Ascending aorta (tissue), 2 donors: ENCODE measurements around the gene SIVA1. TPM values are rescaled to one million over a fixed set of nuclear protein-coding genes. Genes with fewer than 3 reads are reported as not detected.
A peak's percentile ranks its signal among the peaks of the same experiment; 100 is the strongest.
"Not testable (repeated sequence)": the region's sequence is repeated elsewhere in the genome, so short reads cannot be mapped to it uniquely, and the experiment has no call there.

ENCODE experiments used
- DNase-seq, 2 donors: peaks; one replicate each; pipeline ENCODE4 v3.0.0-alpha.2; 2019; ENCODE audit warnings: low spot score in 2 of 2
- H3K27ac ChIP-seq, 2 donors: fragments of 200-600 bp; sonication (generic); one replicate each; pipeline ENCODE4 v1.5.1; 2016 to 2017; ENCODE audit warnings: mild to moderate bottlenecking in 1 of 2
- H3K27me3 ChIP-seq: fragments of 200-600 bp; sonication (generic); one replicate; pipeline ENCODE4 v1.5.1; 2017
- H3K36me3 ChIP-seq, 2 donors: fragments of 200-600 bp; sonication (generic); one replicate each; pipeline ENCODE4 v1.5.1; 2016
- H3K4me1 ChIP-seq, 2 donors: fragments of 200-600 bp; sonication (generic); one replicate each; pipeline ENCODE4 v1.5.1; 2016 to 2017; ENCODE audit warnings: mild to moderate bottlenecking in 1 of 2
- H3K4me3 ChIP-seq, 2 donors: fragments of 200-600 bp; sonication (generic); one replicate each; pipeline ENCODE4 v1.5.1; 2016 to 2017; ENCODE audit warnings: mild to moderate bottlenecking in 1 of 2
- H3K9me3 ChIP-seq, 2 donors: fragments of 200-600 bp; sonication (generic); one replicate each; pipeline ENCODE4 v1.5.1; 2016
- intact Hi-C: fragments of 100-400 bp; cut with DNase I; formaldehyde crosslinking; loops from one replicate; pipeline ENCODE4 v1.15.1; 2023
- total RNA-seq: library from RNA; depleted of rRNA; stranded (reverse); fragments of >200 nt; gene quantifications from one replicate; pipeline ENCODE4 v1.1.0, GENCODE V29; 2016
- TF ChIP-seq, protein P1 (sequence below), 3 experiments: fragments of 200-600 bp in 2 of 3; fragments of 450-650 bp in 1 of 3; sonication (generic) in 2 of 3; IDR thresholded peaks; one replicate each; pipeline ENCODE4 v1.5.1; 2016 to 2019; ENCODE audit warnings: antibody characterized with exemption in 3 of 3, mild to moderate bottlenecking in 1 of 3, moderate library complexity in 1 of 3

SIVA1 gene
- total RNA-seq, 1 donor from 2014 or later, result 410 TPM

DNA sequence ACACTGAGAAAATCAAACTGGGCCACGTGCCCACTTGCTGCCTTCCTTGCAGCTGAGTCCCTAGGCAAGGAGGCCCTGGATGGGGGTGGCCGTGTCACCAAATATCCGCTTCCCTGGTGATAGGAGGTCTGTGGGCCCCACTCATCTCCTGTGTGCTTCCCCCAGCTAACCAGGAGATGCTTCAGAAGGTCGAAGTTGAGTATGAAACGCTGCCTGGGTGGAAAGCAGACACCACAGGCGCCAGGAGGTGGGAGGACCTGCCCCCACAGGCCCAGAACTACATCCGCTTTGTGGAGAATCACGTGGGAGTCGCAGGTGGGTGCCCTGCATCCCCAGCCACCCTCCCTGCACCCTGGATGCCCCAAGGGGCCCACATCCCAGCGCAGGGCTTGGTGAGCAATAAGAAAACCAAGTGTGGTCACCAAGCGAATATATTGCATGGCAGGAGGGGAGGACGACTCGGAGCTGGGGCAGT lies 6.8 kb upstream of the SIVA1 start:
- H3K36me3 ChIP-seq, result peaks cover 38 to 41% of the 10 kb centered on the region in 2 donors
- TF ChIP-seq, protein P1, sequence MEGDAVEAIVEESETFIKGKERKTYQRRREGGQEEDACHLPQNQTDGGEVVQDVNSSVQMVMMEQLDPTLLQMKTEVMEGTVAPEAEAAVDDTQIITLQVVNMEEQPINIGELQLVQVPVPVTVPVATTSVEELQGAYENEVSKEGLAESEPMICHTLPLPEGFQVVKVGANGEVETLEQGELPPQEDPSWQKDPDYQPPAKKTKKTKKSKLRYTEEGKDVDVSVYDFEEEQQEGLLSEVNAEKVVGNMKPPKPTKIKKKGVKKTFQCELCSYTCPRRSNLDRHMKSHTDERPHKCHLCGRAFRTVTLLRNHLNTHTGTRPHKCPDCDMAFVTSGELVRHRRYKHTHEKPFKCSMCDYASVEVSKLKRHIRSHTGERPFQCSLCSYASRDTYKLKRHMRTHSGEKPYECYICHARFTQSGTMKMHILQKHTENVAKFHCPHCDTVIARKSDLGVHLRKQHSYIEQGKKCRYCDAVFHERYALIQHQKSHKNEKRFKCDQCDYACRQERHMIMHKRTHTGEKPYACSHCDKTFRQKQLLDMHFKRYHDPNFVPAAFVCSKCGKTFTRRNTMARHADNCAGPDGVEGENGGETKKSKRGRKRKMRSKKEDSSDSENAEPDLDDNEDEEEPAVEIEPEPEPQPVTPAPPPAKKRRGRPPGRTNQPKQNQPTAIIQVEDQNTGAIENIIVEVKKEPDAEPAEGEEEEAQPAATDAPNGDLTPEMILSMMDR (IDR thresholded peaks at IDR 0.05), result no peak
- no peak overlapping the region for H3K4me3 ChIP-seq
- no peaks in the 10 kb centered on the region for H3K9me3 ChIP-seq
- intact Hi-C loops, result loop anchor here (10.0 kb wide), 1 partner anchor 901 kb away; the partner anchor contains the start of gene PPP1R13B
- peaks cover 39 to 56% of the 10 kb centered on the region in 2 donors for H3K4me1 ChIP-seq
- no peak for DNase-seq
- peak overlapping the region; percentile 87 to 92 for H3K27ac ChIP-seq
- no peaks in the 10 kb centered on the region for H3K27me3 ChIP-seq

DNA sequence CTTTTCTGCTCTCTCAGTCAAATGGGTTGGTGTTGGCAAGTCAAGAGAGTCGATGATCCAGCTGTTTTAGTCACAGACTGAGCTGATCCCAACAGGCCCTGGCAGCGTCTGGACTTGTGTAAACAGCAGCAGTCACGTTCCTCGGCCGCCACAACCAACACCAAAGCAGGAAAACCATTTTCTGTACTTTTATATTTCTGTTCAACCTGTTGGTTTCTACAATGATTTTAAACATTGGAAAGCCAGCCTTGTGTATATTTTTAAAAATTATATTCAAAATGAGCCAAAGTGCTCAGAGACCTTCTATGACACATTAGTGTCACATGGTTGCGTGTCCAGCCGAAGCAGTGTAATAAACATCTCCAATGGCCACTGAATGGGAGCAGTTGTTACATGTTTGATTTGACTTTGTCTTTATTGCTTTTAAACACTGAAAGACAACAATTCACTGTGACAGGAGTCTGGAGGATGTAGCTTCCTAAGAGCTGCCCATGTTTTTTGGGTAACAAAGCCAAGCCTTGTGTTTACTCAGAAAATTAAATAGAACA lies 5.9 kb upstream of the SIVA1 start:
- peaks cover 42 to 63% of the 10 kb centered on the region in 2 donors for H3K4me1 ChIP-seq
- peak overlapping the region; percentile 87 to 92 for H3K27ac ChIP-seq
- DNase-seq, result peak in 1 of 2 donors; percentile 88
- no peaks in the 10 kb centered on the region for H3K9me3 ChIP-seq
- H3K36me3 ChIP-seq, result peaks cover 29 to 35% of the 10 kb centered on the region in 2 donors
- TF ChIP-seq, protein P1 (IDR thresholded peaks at IDR 0.05), result no peak
- intact Hi-C loops, result loop anchor here (1.0 to 10.0 kb wide), 2 partner anchors 11 to 902 kb away; partner anchors contain the start of gene PPP1R13B
- no peaks in the 10 kb centered on the region for H3K27me3 ChIP-seq
- H3K4me3 ChIP-seq, result no peak overlapping the region

DNA sequence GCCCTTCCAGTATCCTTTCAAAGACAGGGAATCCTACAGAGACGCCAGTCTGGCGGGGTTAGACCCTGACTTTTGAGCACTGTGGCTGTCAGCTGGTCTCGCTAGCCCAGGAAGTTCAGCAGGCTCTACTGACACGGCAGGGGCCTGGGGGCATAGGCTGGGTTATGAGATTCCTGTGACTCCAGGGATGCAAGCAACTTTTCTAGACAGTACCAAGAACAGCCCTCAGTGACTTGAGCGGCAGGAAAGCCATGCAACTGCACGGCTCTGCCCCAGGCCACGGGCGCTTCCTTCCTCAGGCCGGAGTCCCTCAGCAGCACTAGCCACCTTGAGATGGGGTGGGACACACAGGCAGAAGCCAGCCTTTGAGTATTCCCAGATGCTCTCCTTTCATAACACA lies 5.1 kb upstream of the SIVA1 start:
- Histone ChIP-seq H3K27me3 (no peaks in the 10 kb centered on the region), H3K36me3 (peaks cover 21 to 28% of the 10 kb centered on the region in 2 donors), H3K9me3 (no peaks in the 10 kb centered on the region), H3K27ac (peak overlapping the region; percentile 87 to 92), H3K4me3 (no peak overlapping the region), H3K4me1 (peaks cover 45 to 66% of the 10 kb centered on the region in 2 donors)
- no peak for DNase-seq
- intact Hi-C loops, result loop anchor here (1.0 to 10.0 kb wide), 2 partner anchors 12 to 903 kb away; partner anchors contain the start of gene PPP1R13B
- TF ChIP-seq, protein P1 (IDR thresholded peaks at IDR 0.05), result no peak

DNA sequence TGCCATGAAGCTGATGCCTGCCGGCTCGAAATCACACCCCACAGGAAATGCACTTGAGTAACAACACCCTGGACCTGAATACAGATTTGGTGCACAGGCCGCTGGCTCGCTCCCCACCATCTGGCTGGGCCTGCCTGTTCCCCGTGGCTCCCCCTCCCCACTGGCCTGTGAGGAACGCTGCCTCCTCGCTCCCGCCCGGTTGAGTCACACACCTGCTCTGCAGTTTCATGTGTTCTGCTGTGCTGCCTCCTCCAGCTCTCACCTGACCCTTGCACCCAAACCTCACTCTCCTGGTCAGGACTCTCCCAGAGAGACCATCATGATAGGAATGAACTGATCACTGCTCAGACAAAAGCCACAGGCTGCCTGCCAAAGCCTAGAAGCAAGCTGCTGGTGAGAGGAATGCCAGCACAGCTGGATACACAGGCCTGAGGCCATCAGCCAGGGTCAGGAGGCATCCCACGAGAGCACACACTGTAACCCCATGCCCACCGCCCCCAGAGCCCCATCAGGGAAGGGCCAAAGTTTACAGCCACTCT lies 3.8 kb upstream of the SIVA1 start:
- Histone ChIP-seq H3K27me3 (no peaks in the 10 kb centered on the region), H3K36me3 (peaks cover 8 to 14% of the 10 kb centered on the region in 2 donors), H3K4me1 (peaks cover 52 to 70% of the 10 kb centered on the region in 2 donors), H3K27ac (peak overlapping the region; percentile 87 to 92), H3K4me3 (peak overlapping the region in 1 of 2 donors; percentile 39), H3K9me3 (no peaks in the 10 kb centered on the region)
- TF ChIP-seq, protein P1 (IDR thresholded peaks at IDR 0.05), result peak in 1 of 3 experiments; percentile 18
- DNase-seq, result peak; percentile 69 to 89
- intact Hi-C loops, result loop anchor here (1.0 to 10.0 kb wide), 2 partner anchors 25 to 904 kb away; partner anchors contain the start of genes ADSS1 and PPP1R13B

DNA sequence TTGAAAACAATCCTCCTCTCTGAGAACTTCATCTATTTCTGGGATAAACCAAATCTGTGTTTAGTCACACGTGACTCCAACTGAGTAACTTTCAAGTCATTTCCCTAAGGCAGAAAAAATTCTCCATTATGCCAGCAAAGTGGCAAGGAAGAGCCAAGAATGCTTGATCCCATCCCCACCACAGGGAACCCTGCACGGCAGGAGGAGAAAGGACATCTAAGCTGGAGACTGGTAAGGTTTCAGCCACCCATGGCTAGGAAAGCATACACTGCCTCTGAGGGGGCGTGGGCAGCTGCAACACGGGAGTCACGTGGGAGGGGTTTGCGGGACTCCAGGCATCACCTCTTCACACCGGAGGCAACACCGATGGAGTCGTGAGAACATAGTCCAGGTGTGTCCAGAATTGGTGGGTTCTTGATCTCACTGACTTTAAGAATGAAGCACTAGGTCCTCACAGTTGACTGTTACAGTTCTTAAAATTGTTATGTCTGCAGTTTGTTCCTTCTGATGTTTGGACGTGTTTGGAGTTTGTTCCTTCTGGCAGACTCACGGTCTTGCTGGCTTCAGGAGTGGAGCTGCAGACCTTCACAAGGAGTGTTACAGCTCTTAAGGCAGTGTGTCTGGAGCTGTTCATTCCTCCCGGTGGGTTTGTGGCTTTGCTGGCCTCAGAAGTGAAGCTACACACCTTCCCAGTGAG lies 2.7 kb upstream of the SIVA1 start:
- Histone ChIP-seq H3K4me3 (peak overlapping the region in 1 of 2 donors; percentile 39), H3K4me1 (peaks cover 58 to 79% of the 10 kb centered on the region in 2 donors), H3K36me3 (peaks cover 2 to 4% of the 10 kb centered on the region in 2 donors), H3K27me3 (no peaks in the 10 kb centered on the region), H3K9me3 (no peaks in the 10 kb centered on the region), H3K27ac (peak overlapping the region; percentile 87 to 92)
- intact Hi-C loops, result no loop called here
- TF ChIP-seq, protein P1 (IDR thresholded peaks at IDR 0.05), result no peak
- DNase-seq, result no peak

DNA sequence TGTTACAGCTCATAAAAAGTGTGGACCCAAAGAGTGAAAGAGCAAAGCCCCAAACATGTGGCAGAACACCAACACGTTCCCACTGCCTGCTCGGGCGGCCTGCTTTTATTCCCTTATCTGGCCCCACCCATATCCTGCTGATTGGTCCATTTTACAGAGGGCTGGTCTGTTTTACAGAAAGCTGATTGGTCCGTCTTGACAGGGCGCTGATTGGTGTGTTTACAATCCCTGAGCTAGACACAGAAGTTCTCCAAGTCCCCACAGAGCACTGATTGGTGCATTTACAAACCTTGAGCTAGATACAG lies 2.2 kb upstream of the SIVA1 start:
- DNase-seq, intact Hi-C loops, H3K36me3 ChIP-seq, H3K27me3 ChIP-seq, H3K9me3 ChIP-seq: not testable (repeated sequence)
- Histone ChIP-seq H3K4me3 (peak overlapping the region in 1 of 2 donors; percentile 39), H3K4me1 (peaks cover 54 to 77% of the 10 kb centered on the region in 2 donors), H3K27ac (peak overlapping the region; percentile 87 to 92)
